ENCODE data around the gene UBE2J2. TPM values are rescaled to one million over a fixed set of nuclear protein-coding genes. Genes with fewer than 3 reads are reported as not detected.
A peak's percentile ranks its signal among the peaks of the same experiment; 100 is the strongest.

The UBE2J2 gene
- total RNA-seq, 1 experiment from 2014 or later: 54.2 TPM

DNA sequence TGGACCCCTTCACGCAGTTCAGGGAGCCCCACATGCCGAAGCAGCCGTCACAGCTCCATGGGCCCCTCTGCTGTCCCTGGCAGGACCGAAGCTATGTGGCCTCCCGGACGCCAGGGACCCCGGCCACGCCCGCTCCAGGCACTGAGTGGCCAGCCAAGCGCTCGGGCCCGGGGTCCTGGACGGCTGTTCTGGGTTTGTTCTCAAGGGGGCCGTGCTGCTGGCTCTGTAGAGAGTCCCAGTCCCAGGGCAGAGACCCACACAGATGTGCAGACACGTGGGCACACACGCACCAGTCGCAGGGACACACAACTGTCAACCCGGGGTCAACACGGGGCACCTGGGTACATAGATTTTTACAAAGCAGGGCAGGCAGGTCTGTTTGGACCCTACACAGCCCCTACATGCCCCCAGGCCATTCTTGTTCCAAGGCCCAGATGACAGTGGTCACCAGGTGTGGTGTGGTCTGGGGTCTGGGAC, 34.9 kb downstream of the UBE2J2 start:
- Histone ChIP-seq H3K4me1 (replicated peaks; ENCODE audit: insufficient read depth) (peaks cover 46% of the 10 kb centered on the region), H4K20me1 (ENCODE audit: insufficient read depth) (0 out of 2 replicates have a peak, but pooled peaks cover under 1% of the 10 kb centered on the region), H3K9me3 (ENCODE audit: insufficient read depth, low read depth) (no peaks in the 10 kb centered on the region), H2AFZ (no peak overlapping the region), H3K27ac (peak overlapping the region; percentile 75), H3K4me2 (peak overlapping the region; percentile 93), H3K9me2 (ENCODE audit: insufficient read depth) (no peaks in the 10 kb centered on the region), H3K4me3 (peak overlapping the region; percentile 43; the same call in 1 of the 2 replicates), H3K79me2 (ENCODE audit: low read depth) (peaks cover 24% of the 10 kb centered on the region), H3F3A (ENCODE audit: insufficient read depth, low read depth) (peaks cover 41% of the 10 kb centered on the region; the same call in 1 of the 2 replicates), H3K36me3 (ENCODE audit: low read depth) (no peaks in the 10 kb centered on the region), H3K27me3 (ENCODE audit: insufficient read depth, low read depth) (no peaks in the 10 kb centered on the region)
- BruUV-seq (replicated peaks): no TSS peak
- POLR2A ChIA-PET (ENCODE audit: unreplicated experiment): interaction anchor here (0.6 kb wide), 1 partner anchor 14 kb away, joined by 4 read pairs; no protein-coding TSS in a partner anchor
- CTCF ChIA-PET: no interaction called here
- TF ChIP-seq EZH2 (IDR thresholded peaks at IDR 0.05; ENCODE audit: low read depth) (no peak), CTCF (conservative IDR thresholded peaks at IDR 0.05) (no peak)
- intact Hi-C loops (cut with micrococcal nuclease; ENCODE audit: unreplicated experiment): loop anchor here (10.0 kb wide), 1 partner anchor 254 kb away; the partner anchor contains the start of gene PERM1
- no peak for DNase-seq

GRCh38 chr1:1237874-1238701, 35.6 kb downstream of the UBE2J2 start:
- 0 out of 2 replicates have a peak, but pooled peaks cover 4% of the 10 kb centered on the region for H4K20me1 ChIP-seq (ENCODE audit: insufficient read depth)
- BruUV-seq (replicated peaks): no TSS peak
- H3K36me3 ChIP-seq (ENCODE audit: low read depth): no peaks in the 10 kb centered on the region
- peaks cover 31% of the 10 kb centered on the region for H3K79me2 ChIP-seq (ENCODE audit: low read depth)
- TF ChIP-seq CTCF (conservative IDR thresholded peaks at IDR 0.05): no peak
- no peak for TF ChIP-seq EZH2 (IDR thresholded peaks at IDR 0.05; ENCODE audit: low read depth)
- peak overlapping the region; percentile 93 for H3K4me2 ChIP-seq
- peaks cover 53% of the 10 kb centered on the region for H3K4me1 ChIP-seq (replicated peaks; ENCODE audit: insufficient read depth)
- peaks cover 45% of the 10 kb centered on the region; the same call in 1 of the 2 replicates for H3F3A ChIP-seq (ENCODE audit: insufficient read depth, low read depth)
- no peaks in the 10 kb centered on the region for H3K9me2 ChIP-seq (ENCODE audit: insufficient read depth)
- POLR2A ChIA-PET (ENCODE audit: unreplicated experiment): interaction anchor here (0.6 to 0.8 kb wide), 3 partner anchors 15 to 164 kb away, joined by 3 to 4 read pairs (median 4); partner anchors contain the start of gene RNF223
- H3K27me3 ChIP-seq (ENCODE audit: insufficient read depth, low read depth): no peaks in the 10 kb centered on the region
- H3K4me3 ChIP-seq: peak overlapping the region; percentile 43
- H2AFZ ChIP-seq: no peak overlapping the region
- H3K9me3 ChIP-seq (ENCODE audit: insufficient read depth, low read depth): no peaks in the 10 kb centered on the region
- H3K27ac ChIP-seq: peak overlapping the region; percentile 75
- CTCF ChIA-PET: interaction anchor here (0.9 kb wide), 1 partner anchor 115 kb away, joined by 3 read pairs; no protein-coding TSS in a partner anchor
- intact Hi-C loops (cut with micrococcal nuclease; ENCODE audit: unreplicated experiment): loop anchor here (10.0 kb wide), 1 partner anchor 253 kb away; the partner anchor contains the start of gene PERM1
- DNase-seq: peak; percentile 68 to 77

Data from PC-9 (cell line).